GM18508 (cell line): ENCODE measurements around the gene KAT6B.

Source experiments
- ATAC-seq: cut with Tn5 transposase; IDR thresholded peaks from one replicate; pipeline ENCODE4 v1.9.1; 2021; ENCODE audit warnings: moderate number of reproducible peaks; ENCODE audit not compliant: insufficient read depth, unreplicated experiment

Gene KAT6B

DNA sequence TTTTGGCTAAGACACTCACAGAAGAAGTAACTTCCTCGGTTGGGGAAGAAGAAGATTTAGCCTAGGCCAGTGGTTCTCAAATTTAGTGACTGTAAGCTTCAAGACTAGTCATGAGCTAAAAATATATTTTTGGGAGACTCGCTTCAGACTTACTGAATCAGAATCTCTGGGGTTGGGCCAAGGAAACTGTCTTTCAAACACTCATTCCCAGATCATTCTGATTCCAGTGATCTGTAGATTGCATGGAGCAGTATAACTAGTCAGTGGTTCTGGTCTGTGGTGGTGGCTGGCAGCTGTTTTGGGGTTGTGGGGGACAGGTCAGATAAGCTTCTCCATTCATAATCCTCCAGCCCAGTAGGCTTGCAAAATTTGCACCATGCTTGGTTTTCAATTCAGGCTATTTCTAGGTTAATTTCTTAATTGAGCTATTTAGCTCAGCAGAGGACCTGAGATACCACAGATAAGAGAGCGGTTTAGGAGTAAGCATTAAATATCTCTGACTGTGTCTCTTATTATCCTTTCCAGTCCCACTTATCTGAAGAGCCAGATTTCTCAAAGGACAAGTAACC lies 3.8 kb upstream of the KAT6B start:
- ATAC-seq = no peak

DNA sequence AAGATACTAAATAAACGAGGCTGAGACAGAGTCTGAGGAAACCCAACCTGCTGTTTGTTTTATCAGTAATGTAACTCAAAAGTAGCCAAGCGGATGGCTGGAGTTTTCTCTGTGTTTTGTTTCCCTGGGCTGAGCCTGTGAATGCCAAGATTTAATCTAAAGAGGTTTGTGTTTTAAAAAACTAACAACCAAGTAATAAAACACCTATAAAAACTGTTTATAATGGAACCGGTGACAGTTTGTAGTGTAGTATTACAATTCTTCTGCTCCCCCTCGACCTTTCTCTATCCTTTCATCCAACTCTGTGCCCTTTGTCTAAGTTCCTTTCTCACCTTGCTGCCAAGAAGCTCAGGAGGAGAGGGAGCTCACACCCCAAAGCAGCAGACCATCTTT lies 2.6 kb upstream of the KAT6B start:
- ATAC-seq = no peak

DNA sequence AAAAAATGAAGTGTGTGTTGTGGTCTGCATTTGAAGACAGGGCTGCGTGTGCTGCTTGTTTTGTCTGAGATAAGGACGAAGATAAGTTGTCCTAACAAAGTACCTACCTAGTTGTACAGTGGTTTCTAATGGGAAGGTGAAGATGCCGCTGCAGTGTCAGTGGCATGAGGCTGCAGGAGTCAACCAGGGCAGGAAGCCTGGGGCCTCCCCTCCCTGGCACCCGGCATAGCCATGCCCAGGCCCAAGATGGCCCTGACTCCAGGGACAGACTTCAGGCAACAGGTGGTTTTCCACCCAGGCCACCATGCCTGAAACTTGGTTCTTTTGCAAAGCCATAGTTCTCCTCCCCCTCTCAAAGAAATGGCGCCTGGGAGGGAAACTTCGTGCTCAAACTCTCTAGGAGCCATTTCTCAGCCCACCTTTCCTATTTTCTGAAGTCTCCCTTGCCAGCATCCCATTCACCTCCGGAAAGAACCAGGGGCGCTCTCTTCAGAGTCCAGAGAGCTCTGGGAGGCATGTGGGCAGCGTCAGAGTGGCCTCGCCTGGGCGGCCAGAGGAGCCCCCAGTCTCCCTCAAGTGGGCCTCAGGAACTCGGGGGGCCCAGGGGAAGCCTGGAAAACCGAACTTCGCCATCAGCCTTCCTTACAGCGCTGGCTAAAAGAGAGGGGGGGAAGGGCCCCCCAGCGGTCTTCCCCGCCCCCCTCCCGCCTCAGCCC lies 2.1 kb upstream of the KAT6B start:
- no peak for ATAC-seq

DNA sequence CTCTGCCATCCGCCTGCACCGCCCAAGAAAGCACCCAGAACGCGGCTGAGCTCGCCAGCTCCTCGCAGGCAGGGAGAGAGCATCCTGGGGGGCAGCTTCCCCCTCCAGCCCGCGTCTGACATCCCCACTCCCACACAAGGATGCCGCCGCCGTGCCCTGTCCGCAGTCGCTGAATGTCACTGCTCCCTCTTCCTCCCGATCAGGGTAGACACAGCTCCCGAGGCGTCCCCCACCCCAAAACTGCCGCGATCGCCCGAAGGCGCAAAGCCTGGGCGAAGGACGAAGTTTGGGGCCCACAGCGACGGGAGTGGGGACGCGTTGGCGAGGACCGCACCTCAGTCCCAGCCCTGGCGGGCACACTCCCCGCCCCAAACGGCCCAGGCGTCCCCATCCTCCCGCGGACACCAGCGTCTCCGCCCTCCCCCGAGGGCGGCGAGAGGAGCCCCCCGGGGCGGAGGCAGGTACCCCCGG lies 1.5 kb upstream of the KAT6B start:
- ATAC-seq = no peak

DNA sequence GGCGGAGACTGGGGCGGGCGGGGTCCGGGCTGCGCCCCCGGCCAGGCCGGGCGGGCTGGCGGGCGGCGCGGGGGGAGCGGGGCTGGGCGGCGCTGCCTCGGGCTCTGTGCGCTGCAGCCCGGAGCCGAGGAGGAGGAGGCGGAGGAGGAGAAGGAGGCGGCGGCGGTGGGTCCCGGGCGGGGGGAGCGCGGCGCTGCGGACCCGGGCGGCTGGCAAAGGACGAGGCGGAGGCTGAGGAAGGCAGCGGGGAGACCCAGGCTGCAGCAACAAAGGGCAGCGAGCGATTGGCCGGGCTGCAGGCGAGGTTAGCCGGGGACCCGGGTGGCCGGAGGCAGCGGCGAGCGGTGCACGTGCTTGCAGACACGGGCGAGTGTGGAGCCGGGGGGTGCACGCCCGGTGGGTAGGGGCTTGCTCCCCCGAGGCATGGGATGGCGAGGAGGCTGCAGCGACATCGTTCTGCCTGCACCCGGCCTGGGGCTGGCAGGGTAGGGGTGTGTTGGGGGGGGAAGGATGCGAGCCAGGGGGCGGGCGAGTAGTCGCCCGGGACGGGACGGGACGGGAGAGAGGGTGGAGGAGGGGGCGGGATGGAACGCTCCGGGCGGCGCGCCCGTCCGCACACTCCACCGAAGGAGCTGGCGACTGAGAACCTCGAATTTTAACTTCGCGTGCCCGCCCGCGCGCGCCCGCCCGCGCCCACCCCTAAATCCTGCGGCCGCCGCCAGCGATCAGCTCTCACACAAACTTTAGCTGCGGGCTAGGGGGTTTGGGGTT lies 844 bp upstream of the KAT6B start:
- ATAC-seq = no peak

DNA sequence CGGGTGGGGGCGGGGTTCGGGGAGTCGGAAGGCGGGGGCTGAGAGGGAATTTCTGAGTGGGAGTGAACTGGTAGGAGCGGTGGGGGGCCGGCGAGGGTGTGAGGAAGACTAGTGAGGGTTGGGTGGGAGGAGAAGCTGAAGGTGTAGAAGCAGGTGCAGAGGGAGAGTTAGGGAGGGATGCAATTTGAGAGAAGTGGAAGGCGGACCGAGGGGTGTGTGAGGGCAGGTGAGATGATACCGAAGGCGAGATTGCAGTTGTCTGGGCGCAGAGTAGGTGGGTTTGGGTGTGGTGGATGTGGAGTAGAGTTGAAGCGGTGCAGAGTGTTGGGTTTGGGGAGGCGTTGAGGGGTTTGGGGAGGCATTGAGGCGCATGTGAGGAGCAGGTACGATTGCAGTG lies 643 bp downstream of the KAT6B start:
- ATAC-seq = no peak

DNA sequence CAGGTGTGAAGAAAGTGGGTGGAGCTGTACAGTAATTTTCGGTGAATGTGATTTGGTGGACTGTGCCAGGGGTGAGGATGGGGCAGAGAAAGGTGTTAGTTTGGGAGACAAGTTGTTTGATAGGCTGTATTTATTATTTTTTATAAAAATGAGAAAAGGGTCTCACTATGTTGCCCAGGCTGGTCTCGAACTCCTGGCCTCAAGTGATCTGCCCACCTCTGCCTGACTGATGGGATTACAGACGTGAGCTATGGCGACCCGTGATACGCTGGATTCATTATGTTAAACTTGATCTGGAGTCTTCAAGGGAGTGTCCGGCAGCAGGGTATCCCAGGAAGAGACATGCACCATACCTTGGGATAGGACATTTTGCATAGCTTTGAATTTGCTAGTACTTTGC lies 1.3 kb downstream of the KAT6B start:
- no peak for ATAC-seq

DNA sequence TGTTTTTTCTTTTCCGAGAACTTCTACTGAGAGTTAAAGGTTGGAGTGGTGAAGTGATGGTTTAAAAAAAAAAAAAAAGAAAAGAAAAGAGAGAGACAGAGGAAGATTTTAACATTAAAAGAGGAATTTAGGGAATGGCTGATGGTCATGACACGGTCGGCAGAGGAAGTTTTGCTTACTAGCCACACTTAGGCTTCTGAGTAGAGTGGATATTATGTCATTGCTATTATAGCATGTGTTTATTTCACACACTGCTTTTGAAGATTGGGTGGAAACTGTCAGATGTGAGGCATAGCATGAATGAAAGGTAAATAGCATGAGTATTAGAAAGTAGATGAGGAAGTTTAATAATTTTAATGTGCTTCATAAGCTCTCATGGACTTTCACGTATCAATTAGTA lies 2.5 kb downstream of the KAT6B start:
- no peak for ATAC-seq

DNA sequence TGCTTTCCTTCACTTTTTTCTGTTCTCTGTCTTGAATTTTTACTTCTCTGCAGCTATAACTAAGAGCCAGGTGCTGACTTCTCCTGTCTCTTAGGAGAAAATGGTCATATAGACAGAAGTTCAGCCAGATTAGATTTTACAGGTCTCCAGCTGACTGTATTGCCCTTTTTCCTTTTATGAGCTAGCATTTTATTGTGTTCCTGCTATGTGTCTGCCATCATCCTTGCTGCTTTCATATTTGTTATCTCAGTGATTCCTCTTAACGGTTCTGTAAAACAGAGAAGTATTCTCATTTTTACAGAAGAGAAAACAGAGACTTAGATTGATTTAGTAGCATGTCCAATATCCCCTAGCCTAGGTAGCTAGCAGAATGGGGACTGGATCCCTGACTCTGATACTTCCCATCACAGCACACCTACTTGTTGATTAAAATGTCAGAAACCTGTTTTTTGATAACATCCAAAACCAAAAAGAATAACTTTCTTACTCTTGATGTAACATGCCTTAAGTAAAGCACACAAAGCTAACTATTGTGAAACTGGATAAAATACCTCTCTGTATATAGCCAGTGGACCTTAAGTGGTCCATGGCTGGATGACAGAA lies 5.2 kb downstream of the KAT6B start:
- no peak for ATAC-seq

DNA sequence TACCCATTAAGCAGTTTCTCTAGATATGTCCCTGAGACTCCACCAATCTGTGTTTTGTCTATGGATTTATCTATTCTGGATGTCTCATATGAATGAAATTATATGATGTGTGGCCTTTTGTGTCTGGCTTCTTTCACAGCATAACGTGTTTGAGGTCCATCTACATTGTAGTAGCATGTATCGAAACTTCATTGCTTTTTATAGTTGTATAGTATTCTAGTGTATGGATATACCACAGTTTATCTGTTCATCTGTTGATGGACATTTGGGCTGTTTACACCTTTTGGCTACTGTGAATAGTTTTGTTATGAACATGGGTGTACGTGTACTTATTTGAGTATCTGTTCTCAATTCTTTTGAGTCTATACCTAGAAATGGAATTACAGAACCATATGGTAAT lies 9.6 kb downstream of the KAT6B start:
- ATAC-seq = no peak

DNA sequence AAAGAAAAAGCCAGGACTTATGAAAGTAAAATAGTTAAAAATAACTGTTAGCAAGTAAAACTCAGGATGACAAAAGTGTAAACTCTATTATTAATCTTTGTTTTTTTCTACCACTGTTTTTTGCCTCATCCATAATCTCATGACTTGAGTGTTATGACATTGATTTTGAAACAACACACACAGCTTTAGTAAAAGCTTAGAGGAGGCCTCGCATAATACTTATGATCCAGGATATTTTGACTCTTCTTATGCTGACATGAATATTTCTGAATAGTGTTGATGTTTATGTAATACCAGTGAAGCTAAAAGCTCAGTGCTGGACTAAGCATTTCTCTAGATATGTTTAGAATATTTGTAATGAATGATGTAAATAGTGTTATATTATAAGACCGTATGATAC lies 10.5 kb downstream of the KAT6B start:
- ATAC-seq = no peak

DNA sequence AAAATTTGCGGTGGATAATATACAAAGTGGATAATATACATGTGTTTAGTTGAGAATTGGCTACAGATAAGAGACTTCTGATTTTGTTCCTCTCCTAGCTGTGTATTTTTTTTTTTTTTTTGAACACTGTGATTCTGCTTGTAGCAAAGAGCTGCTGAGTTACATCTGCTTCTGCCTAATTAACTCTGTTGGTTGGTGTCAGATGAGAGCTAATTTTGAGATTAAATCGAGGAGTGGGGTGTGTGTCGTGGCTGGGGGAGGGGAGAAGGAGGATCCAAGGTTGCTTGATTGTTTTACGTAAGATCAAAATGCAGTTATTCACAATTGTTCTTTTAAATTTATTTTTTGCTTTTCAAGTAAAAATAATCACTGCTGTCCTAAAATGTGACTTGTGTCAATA lies 11.3 kb downstream of the KAT6B start:
- no peak for ATAC-seq

DNA sequence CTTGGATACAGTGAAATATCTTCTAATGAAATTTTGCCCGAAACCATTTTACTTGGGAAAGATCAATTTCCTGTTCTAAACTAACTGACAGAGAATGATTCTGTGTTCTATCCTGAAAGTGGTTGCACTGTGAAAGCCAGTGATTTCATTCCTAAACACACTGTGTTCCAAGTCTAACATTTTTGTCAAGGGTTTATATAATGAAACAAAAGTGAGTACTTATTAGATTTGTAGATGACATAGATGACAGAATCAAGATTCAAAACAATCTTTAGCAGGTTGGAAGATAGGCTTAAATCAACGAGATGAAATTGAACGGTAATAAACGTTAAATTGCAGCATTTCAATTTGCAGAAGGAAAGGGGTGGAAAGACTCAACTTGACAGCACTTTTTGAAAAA lies 13.3 kb downstream of the KAT6B start:
- ATAC-seq = no peak

DNA sequence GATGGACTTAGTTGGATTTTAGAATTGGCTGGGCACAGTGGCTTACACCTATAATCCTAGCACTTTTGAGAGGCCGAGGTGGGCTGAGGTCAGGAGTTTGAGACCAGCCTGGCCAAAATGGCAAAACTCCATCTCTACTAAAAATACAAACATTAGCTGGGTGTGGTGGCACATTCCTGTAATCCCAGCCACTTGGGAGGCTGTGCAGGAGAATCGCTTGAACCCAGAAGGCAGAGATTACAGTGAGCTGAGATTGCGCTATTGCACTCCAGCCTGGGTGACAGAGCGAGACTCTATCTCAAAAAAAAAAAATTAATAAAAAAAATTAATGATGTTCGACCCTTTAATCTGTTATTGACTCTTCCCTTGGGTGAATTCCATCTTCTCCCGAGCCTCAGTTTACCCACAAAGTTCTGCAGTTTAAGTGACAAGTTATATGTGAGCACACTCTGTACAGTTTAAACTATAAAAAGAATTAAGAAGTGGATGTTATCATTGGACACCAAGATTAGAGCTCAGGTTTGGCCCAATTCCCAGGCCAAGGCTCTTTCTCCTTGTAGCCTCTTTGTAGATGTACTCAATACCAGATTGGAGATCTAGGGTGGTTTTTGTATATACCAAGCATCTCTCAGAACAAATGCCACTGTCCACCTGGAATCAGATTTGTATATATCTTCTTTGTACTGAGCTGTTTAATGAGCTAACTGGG lies 15.0 kb downstream of the KAT6B start:
- no peak for ATAC-seq

DNA sequence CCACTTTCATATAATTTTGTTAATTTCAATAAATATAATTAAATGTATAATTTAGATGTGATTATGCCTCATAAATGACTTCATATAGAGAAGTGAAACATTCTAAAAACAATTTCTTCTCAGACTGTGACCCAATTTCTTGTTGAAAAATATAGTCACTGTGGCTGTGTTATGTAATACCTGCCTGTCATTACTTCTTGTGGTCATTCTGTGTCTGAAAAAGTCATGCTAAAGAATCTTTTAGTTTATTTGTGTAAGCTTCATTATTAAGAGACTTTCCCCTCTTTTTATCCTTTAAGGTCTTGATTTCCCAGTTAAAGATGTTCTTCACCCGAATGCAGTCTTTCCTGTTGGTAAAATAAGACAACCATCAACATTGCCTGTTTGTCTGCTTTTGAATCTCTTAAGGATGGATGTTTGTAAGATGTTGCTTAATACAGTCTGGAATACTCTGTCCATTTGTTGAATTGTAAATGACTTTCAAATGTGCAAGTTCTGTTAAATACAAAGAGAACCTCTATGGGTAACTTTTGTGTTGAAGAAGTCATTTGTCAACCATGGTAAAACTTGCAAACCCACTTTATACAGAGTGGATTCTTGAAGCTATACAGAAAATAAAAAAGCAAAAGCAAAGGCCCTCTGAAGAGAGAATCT lies 16.0 kb downstream of the KAT6B start:
- no peak for ATAC-seq

DNA sequence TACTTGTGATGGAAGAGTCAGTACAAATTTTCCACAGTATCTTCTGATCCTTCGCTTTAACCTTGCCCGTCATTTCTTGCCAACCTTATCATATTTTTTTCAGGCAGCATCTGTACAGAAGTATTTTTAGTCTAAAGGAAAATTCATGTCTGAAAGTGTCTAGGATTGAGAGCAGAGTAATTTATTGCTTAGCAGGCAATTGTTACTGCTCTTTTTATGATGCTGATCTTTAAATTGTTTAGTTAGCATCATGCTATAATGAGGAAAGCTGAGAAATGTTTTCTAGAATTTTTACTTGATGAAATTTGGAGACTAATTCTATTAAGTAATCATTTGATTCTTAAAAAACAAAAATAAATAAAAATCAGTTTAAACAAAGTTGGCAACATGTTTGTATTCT lies 20.6 kb downstream of the KAT6B start:
- ATAC-seq = no peak

DNA sequence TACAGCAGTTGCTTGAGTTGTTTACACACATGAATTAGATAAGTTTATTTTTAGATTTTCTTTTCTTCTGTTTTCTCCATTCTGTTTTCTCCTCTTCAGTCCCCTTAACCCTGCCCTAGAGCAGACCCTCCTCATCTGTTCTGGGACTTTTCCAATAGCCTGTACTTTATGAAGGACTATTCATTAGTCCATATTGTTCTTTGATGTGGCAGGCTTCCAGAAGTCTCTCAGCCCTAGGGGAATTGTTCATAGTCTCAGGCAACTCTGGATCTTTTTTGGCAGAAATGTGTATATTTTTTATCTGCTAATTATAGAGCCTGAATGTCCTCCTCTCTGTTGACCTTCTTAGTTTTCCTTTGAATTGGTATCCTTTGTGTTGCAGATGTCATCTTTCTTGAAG lies 25.4 kb downstream of the KAT6B start:
- no peak for ATAC-seq

DNA sequence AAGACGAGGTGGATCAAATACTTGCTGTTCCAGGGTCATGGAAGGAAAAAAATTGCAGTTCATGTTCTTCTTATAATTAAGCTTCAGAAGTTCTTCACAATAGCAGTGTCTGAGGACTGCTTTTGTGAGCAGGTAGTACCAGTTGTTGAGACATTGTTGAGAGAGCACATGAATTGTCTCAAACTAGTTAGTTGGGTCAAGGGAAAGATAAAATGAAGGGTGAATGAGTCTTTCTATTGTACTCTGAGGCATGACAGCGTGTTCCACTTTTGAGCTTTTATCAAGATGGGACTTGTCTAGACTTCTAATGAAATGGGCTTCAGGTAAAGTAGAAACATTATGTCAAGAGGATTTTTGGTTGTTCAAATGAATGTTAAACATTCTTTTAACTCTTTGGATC lies 26.0 kb downstream of the KAT6B start:
- ATAC-seq = no peak

DNA sequence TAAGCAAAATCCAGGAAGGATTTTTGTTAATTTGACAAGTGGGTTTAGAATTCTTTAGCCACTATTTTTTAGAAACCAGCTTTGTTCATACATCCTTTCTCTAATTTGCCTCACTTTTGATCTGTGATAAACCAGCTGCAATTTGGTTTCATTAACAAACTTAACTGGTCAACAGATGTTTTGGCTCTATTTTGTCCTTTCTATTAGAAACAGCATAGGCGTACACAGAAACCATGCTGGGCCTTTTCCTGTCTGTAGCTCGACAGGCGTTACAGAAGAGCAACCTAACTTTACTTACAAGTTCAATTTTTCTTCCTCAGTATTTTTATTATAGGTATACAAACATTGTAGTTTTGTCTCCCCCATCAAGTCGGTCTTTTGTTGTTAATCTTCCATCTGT lies 28.2 kb downstream of the KAT6B start:
- no peak for ATAC-seq

DNA sequence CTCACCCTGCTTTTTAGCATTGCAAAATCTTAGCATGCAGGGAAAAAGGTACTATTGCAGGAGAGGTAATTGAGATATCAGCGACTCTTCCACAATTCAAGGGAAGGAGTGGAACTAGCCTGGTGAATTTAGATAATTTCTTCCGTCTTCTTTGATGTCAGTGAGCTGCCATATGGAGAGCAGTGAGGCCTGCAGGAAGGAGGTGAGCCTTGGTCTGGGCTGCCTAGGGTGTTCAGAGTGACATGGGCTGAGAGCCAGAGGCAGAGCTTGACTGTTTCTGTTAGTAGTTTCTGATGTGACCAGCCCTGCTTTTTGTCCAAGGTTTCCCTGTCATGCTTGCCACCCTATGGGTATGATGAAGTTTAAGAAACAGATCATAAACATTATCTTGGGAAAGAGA lies 28.6 kb downstream of the KAT6B start:
- ATAC-seq = no peak
